ENCODE measurements around the gene GLYR1.
"Not testable (repeated sequence)": the region's sequence is repeated elsewhere in the genome, so short reads cannot be mapped to it uniquely, and the experiment has no call there.

The GLYR1 gene

GRCh38 chr16:4846901-4847773 lies at the start of gene GLYR1, which contains the start of gene UBN1:
TSS of gene GLYR1 (minus strand) at chr16:4847288. CDS start at chr16:4847265, 23 bp downstream.
TSS of gene UBN1 (plus strand) at chr16:4847481. CDS start at chr16:4852918, 5,437 bp downstream.
- peak; percentile 99 for DNase-seq

GRCh38 chr16:4896761-4897160 lies 49.7 kb upstream of the GLYR1 start:
- not testable (repeated sequence) for DNase-seq

GRCh38 chr16:4895366-4895765 lies 48.3 kb upstream of the GLYR1 start:
- no peak for DNase-seq

DNA sequence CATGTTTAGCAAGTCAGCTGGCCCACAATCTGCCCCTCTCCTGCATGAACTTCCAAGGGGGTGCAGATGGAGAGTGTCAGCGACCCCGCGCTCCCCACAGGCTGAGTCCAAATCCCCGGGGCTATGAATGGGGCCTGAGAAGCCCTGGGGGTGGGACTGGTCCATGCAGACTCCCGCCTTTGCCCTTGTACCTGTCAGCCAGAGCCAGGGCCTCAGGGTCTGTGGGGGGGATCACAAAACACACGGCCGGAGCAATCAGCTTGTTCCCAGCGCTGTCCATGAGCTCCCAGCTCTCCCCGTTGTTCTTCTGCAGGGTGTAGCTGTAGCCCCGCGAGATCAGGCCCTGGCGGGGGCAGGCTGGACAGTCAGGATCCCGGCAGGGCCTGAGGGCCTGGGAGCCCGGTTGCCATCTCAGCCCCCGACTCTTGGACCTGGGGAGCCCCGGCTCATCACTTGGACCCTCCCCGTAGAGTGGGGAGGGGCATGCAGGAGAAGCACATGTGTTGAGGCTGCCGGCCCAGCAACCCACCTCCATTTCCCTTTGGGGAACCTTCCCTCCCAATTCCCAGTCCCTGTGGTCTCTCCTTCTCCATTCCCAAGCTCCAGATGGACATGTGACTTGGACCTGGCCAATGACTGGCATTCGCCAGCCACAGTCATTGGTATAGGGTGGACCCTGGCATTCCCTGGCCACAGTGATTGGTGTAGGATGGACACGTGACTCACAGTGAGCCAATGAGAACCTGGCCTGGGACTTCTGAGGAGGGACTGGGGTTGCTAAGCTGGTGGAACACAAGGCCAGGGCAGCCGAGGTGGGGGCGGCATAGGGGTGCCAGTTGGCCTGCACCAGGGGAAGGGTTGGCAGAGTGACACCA lies 47.4 kb upstream of the GLYR1 start:
- no peak for DNase-seq

DNA sequence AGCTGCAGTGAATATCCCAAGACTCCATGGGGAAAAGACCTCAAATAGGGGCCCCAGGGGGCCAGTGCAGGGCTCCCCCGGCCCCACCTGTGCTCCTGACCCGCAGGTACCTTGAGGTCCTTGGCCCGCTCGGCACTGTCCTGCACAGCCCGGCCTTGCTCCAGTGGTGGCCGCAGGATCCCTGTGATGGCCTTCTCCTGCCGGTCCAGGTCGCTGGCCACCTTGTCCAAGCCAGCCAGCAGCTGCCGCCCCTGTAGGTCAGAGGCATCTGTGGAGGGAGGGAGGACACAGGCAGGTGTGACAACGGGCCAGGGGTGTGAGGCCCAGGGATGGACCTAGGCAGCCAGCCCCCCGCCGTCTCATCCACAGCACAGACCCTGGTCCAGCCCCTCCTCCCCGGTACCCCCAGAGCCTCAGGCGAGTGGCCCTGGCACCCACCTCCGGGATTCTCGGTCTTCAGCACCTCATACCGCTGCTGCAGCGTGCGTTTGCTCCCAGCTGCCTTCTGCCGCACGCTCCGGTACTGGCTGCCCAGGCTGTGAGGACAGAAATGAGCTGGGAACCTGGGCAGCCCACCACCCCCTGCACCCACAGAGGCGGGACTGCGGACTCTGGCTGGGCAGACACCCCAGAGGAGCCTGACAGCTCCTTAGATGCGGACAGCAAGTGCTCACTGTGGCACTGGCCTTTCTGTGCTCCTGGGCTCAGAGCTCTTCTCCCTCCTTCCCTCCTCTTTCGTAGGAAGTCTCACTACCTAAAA lies 46.2 kb upstream of the GLYR1 start:
- no peak for DNase-seq

- DNase-seq, result no peak
These were observed 45.4 kb upstream of the GLYR1 start for GRCh38 chr16:4892361-4893102.

DNA sequence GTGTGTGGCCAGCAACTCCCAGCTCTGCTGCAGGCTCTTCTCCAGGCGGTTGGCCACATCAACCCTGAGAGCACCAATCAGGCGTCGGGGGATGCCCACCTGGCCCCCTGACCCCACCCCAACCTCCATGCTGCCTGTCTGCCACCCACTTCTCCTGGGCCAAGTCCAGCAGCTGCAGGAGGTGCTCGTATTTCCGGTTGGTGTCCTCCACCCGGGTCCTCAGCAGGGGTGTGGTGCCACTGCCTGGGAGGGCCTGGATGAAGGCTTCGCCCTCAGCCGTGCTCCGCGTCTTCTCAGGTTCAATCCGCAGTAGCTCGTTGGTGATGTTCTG lies 44.8 kb upstream of the GLYR1 start:
- no peak for DNase-seq

DNA sequence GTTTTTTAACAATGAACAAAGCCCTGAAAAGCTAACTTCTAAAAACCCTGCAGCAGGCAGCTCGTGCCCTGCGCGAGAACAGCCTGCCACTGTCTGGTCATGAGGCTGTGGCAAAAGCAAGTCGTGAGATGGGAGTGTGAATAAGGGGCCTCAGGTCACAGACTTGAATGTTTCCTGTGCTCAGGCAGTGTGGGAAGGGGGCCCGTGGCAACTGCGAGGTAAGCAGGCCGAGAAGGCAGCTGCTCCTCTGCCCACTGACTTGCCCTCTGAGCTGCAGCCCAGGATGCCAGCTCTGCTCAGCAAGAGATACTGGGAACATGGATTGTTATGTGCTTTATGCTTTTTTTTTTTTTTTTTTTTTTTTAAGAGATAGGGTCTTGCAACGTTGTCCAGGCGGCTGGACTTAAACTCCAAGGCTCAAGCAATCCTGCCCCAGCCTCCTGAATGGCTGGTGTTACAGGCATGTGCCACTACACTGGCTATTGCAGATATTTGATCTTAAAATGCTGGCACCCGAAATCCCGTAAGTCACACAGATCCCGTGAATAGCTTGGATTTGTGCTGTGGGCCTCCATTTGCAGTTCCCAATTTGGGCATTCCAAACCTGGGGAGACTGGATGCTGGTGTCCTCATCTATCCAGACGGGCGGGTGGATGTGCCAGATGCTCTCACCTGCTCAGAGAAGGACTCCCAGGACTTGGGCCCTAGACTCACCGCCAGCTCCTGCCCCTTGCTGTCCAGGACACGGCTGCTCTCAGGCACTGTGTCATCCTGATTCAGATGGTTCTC lies 44.2 kb upstream of the GLYR1 start:
- DNase-seq, result no peak

- DNase-seq, result no peak
These were observed 43.6 kb upstream of the GLYR1 start for GRCh38 chr16:4890686-4891085.

DNA sequence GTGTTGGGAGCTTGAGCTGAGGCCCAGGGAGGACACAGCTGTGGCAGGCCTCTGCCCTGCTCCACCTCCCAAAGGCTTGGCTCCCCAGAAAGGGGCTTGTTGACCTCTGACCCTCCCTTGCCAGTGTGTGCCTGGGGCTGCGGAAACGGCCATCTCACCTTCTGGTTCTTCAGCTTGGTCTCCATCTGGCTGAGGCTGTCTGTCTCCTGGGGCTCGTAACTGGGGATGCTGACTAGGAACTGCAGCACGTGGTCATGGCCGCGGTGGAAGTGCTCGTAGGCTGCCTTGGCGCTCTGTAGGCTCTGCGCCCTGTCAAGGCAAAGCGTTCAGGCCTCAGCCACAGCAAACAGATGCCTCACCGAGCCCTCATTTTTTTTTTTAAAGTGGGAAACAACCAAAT lies 42.9 kb upstream of the GLYR1 start:
- no peak for DNase-seq

DNA sequence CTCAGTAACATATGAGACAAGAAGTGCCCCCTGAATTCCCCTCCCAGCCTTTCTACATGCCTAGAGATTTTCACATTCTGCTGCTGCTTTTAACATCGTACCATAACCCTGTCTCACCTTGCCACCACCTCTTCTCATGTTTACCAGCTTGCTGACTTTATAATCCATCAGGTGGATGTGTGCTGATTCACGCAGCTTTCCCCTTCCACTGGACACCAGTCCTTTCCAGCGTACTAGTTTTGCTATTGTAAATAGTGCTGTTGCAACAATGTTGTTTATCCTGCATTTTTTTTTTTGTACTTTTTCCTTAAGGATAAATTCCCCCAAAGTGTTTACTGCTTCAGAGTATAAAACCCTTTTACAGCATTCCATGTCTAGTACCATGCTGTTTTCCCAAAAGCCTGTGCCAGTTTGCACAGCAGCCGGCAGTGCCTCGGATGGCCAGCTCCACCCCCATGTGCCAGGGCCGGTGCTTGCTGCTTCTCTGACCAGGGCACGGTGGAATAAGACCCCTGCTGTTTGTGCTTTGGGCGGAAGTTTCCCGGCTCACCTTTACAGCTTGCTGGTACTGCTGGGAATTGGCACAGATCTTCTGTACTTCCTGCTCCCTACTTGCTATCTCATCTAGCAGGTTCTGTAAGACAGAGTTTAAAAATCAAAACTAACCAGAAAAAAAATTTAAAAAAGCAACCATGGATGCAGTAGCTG lies 41.5 kb upstream of the GLYR1 start:
- DNase-seq, result no peak

DNA sequence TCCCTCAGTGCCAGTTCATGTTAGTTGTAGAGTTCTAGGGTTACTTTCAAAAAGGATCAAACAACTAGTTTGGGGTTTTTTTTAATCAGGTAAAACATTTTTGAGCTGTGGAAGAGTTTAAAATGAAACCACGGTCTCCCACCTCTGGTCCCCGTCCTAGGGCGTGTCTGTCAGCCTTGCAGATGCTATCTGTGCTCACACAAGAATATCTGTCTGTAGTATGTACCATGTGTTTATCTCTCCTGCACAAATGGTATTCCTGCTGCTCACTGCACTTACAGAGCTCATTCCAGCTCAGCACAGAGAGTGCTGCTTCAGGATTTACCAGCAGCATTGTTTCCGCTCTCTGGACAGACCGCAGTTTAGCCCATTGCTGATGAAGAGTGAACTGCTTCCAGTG lies 39.1 kb upstream of the GLYR1 start:
- DNase-seq, result no peak

DNA sequence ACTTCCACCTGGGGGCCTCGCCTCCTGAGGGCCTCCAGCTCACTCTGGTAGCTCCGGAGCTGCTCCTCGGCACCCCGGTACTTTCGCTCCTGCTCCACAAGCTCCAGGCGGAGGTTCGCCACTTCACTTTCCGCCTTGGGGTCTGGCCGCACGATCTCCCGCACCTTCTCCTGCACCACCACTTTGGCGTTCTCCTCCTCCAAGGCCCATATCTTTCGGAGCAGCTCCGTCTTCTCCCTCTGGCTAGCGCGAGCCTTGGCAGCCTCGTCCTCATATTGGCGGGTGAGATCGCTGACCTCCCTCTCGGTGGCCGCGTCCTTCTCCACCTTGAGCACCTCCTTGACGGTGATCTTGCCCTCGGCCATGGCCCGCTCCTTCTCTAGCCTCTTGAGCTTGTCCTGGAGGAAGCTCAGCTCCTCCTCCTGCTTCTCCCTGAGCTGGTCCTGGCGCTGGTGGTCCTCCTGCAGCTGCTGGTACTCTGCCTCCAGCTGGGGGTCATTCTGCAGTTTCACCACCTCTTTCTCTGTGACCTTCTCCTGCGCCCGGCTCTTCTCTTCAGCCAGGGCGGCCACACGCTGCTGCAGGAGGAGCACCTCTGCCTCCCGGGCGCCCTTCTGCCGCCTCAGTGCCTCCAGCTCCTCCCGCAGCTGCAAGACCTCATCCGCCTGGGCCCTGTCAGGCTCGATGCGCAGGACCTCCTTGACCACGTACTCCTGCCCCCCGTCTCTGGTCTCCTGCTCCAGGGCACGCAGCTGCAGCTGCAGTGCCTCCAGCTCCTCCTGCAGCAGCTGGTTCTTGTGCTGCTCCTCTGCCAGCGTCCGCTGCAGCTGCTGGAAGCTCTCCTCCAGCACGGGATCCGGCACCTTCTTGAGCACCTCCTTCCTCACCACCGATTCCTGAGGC lies 38.1 kb upstream of the GLYR1 start:
- no peak for DNase-seq

- DNase-seq, result no peak
These were observed 37.1 kb upstream of the GLYR1 start for GRCh38 chr16:4884209-4884608.

GRCh38 chr16:4883501-4883900 lies 36.4 kb upstream of the GLYR1 start:
- DNase-seq, result no peak

GRCh38 chr16:4882633-4883285 lies 35.7 kb upstream of the GLYR1 start:
- no peak for DNase-seq

GRCh38 chr16:4882000-4882632 lies 35.0 kb upstream of the GLYR1 start:
- no peak for DNase-seq

DNA sequence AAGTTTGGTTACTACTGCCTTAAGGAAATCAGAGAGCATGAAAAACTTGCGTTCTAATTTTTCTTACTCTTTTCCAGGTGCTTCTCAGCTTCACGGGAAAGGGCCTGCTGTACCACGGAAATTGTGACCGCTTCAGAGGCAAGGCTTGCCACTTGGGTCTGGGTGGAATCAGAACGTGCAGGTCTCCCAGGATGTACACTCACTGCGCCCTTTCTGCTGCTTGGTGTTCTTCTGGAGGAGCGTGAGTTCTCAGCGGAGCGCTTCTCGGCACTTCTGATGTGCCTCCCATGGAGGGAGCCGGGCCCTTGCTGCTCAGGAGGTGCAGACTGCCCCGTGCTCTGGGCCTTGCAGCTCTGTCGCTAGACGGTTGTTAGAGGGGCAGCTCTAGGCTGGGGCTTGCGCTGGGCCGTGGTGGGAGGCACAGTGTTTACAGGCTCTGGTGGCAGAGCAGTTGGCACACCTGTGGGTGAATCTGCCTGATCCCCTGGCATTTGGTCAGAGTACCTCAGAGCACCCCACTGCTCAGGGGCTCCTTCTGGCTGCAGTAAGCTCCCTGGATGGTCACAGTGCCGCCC lies 33.0 kb upstream of the GLYR1 start:
- DNase-seq, result no peak

Measured in stimulated activated naive CD4-positive, alpha-beta T cell treated with Interleukin-2 at 50 U/mL for 16 hours (primary cell).